WTC11 (cell line): ENCODE results near the gene TMEM236.

ENCODE experiments used
- CREB1 ChIP-seq: sonication (generic); formaldehyde crosslinking; IDR thresholded peaks from 2 replicates; pipeline ENCODE4 v1.8.0; 2023; ENCODE audit warnings: mild to moderate bottlenecking, missing genetic modification reagents
- ESRRA ChIP-seq: sonication (generic); formaldehyde crosslinking; IDR thresholded peaks from 2 replicates; pipeline ENCODE4 v1.8.1; 2022; ENCODE audit warnings: mild to moderate bottlenecking, missing genetic modification reagents, borderline replicate concordance
- SP1 ChIP-seq: sonication (generic); formaldehyde crosslinking; conservative IDR thresholded peaks from 2 replicates; pipeline ENCODE4 v1.8.1; 2022; ENCODE audit warnings: missing genetic modification reagents
- TF ChIP-seq, protein P1 (sequence below): fragments of 200-600 bp; IDR thresholded peaks from 2 replicates; pipeline ENCODE4 v1.8.0; 2022; ENCODE audit warnings: antibody characterized with exemption
- TF ChIP-seq, protein P2 (sequence below): sonication (generic); formaldehyde crosslinking; conservative IDR thresholded peaks from 2 replicates; pipeline ENCODE4 v1.8.1; 2022; ENCODE audit warnings: mild to moderate bottlenecking, missing genetic modification reagents

- TF ChIP-seq, protein P1, sequence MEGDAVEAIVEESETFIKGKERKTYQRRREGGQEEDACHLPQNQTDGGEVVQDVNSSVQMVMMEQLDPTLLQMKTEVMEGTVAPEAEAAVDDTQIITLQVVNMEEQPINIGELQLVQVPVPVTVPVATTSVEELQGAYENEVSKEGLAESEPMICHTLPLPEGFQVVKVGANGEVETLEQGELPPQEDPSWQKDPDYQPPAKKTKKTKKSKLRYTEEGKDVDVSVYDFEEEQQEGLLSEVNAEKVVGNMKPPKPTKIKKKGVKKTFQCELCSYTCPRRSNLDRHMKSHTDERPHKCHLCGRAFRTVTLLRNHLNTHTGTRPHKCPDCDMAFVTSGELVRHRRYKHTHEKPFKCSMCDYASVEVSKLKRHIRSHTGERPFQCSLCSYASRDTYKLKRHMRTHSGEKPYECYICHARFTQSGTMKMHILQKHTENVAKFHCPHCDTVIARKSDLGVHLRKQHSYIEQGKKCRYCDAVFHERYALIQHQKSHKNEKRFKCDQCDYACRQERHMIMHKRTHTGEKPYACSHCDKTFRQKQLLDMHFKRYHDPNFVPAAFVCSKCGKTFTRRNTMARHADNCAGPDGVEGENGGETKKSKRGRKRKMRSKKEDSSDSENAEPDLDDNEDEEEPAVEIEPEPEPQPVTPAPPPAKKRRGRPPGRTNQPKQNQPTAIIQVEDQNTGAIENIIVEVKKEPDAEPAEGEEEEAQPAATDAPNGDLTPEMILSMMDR = no peak
- TF ChIP-seq SP1 (CRISPR knock-in tag) (no peak), ESRRA (CRISPR knock-in tag) (no peak), CREB1 (CRISPR knock-in tag) (no peak)
- TF ChIP-seq, protein P2, sequence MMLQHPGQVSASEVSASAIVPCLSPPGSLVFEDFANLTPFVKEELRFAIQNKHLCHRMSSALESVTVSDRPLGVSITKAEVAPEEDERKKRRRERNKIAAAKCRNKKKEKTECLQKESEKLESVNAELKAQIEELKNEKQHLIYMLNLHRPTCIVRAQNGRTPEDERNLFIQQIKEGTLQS (CRISPR knock-in tag) = no peak
Measured at GRCh38 chr10:17768496-17768895, 16.5 kb downstream of the TMEM236 start.
